HG02623 (cell line): ENCODE results near the gene SLC12A7.
"Not testable (repeated sequence)": the region's sequence is repeated elsewhere in the genome, so short reads cannot be mapped to it uniquely, and the experiment has no call there.

Experiments used
- ATAC-seq: cut with Tn5 transposase; IDR thresholded peaks from one replicate; pipeline ENCODE4 v1.9.1; 2021; ENCODE audit warnings: moderate library complexity; ENCODE audit not compliant: unreplicated experiment

The SLC12A7 gene

GRCh38 chr5:1027631-1028441 lies 84.0 kb downstream of the SLC12A7 start:
- ATAC-seq: no peak

GRCh38 chr5:1026700-1027621 lies 84.9 kb downstream of the SLC12A7 start:
- no peak for ATAC-seq

GRCh38 chr5:1021969-1022336 lies 89.9 kb downstream of the SLC12A7 start:
- not testable (repeated sequence) for ATAC-seq

DNA sequence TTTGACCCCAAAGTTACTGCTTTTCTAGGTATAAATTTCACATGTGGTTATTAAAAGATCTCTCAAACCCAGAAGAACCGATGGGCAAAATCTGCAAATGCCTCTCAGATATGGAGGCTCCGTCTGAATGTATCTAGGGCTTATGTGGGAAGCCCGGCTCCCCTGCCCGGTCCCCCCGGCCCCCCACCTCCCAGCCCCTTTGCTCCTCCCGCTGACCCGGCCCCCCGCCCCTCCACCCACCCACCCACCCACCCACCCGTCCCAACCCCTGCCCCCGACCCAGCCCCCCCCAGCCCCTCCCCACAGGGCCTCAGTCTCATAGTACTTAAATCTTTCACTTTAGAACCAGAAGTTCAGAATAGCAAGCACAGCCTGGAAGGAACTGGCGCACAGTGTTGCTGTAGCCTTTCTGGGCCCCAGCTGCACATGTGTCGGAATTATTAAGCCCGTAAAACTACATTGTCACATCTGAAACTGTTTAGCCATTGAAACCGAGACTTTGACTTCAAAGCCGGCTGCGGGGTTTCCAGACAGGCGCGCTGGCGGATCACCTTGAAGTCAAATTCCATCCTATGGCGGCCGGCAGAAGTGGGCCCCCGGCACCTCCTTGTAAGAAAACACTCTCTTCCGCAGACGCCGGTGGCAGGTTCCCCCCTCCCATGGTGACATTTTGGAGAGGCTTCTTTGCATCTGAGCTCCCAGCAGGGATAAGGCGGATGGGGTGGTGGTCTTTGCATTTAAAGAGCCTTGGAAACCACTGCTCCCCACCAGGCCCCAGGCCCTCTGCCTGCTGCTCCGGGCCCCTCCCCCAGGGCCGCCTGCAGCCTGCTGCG lies 90.5 kb downstream of the SLC12A7 start:
- no peak for ATAC-seq

- no peak for ATAC-seq
These were observed 91.4 kb downstream of the SLC12A7 start for GRCh38 chr5:1020452-1020961.

DNA sequence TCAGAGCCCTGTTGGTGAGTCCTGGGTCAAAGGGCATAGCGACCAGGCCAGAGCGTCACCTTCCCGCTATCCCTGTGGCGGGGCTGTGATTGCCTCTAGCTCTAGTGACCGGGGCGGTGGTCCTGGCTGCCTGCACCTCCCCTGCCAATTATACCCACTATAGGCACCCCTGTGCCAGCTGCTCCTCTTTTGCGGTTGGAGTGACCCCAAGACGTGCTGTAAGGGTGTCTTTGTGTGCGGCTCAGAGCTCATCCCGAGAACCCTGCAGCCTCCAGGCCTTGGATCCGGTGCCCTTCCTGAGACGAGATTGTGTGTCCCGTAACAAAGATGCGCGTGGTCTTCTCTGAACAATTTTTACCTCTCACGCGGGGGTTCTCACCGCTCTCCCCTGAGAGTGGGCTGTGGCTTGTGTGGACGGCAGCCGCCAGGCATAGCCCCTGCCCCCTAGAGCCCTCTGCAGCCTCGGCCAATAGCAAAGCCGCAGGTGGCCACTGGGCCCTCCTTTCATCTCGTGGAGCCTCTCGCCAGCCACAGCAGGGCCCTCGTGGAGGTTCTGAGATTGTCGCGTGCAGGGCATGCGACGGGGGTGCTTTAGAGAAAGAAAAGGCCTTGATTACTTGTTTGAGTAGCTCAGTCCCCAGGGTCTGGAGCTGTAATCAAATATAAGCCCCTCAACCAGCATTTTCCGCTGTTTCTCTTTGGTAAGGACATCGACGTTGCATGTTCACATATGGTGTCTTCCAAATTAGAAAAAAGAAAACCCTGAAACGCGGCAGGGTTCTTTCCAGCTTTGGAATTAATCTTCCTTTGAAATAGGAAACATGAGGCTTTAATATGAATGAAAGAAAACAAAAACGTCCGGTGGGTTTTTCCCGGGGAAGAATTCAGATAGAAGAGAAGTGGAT lies 92.6 kb downstream of the SLC12A7 start:
- no peak for ATAC-seq

- ATAC-seq: no peak
These were observed 93.3 kb downstream of the SLC12A7 start for GRCh38 chr5:1018596-1018995.

DNA sequence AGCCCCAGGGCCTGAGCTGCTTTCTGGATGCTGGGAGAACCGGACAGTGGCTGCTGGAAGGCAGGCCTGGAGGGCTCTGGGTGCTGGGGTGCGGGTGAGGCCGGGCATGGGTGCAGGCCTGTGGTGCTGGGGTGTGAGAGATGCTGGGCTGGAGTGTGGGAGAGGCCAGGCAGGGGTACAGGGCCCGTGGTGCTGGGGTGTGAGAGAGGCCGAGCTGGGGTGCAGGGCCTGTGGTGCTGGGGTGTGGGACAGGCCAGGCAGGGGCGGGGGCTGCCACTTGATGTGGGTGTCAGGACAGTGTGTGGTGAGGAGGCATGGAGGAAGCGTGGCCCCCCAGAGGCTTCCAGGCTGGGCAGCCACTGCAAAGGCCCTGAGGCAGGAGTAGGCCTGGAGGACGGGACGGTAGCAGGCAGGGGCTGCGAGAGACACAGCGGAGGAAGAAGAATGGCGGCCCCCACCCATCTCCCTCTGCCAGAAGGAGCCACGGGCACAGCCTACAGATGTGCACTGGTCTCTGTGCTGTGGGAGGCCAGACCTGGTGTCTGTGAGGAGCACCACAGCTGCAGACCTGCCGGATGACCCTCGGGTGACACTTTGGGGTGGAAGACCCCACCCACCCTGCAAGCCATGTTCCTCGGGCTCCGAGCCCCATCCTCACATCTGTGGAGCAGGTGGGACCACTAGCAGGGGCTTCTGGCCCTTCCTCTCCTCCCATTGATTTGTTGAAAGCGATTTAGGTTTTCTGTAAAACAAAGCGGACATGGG lies 94.0 kb downstream of the SLC12A7 start:
- ATAC-seq: no peak

GRCh38 chr5:1017056-1017455 lies 94.8 kb downstream of the SLC12A7 start:
- ATAC-seq: no peak

DNA sequence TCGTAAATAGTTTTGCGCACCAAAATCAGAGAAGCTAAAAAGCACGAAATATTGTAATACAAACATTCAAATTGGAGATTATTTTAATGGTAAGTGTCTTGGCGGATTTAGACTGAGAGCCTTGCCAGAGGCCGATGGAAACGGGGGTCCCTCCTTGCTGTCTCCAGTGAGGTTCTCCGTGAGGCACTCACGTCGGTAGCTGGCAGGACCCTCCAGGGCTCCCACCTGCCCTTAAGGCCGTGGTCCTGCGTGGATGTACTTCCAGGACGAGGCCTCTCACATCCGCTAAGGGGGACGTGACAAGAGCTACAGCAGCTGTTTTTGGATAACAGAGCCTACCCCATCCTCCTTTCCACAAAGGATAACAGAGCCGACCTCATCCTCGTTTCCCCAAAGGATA lies 95.4 kb downstream of the SLC12A7 start:
- ATAC-seq: no peak

DNA sequence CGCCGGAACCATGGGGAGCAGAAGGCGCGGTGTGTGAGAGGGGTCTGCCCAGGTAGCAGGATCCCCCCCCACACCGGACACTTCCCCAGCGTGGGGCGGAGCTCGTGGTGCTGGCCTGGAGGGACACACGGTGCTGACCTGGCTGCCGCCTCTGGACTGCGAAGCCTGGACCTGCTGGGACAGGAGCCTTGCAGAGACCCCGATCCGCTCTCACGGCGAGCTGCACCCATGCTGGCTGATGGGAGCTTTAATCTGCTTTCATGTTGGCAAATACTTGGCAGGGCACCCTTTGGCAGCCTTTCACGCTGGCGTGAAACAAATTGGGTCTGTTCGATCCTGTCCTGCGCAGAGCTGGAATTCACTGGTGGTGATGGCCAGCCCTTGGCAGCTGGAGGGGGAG lies 95.8 kb downstream of the SLC12A7 start:
- no peak for ATAC-seq

- no peak for ATAC-seq
These were observed 96.4 kb downstream of the SLC12A7 start for GRCh38 chr5:1015507-1015906.

DNA sequence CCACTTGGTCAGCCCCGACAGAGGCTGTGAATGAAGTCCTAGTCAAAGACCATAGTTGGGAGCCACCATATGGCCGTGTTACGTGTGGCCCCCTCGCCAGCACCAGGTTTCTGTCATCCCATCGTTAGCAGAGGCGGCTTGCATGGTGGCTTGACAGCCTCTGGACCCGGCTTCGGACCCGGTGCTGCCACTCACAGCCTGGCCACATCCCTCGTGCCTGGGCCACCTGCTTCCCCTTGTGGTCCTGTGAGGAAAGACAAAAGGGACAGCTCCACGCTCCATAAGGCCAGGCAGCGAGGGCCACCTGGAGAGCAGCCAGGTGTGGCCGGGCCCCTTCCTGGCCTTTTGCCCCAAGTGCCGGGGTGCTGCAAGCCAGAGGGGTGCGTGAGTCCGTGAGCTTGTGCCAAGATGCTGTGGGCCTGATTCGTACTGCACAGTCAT lies 97.1 kb downstream of the SLC12A7 start:
- no peak for ATAC-seq

GRCh38 chr5:1014346-1014745 lies 97.5 kb downstream of the SLC12A7 start:
- no peak for ATAC-seq

DNA sequence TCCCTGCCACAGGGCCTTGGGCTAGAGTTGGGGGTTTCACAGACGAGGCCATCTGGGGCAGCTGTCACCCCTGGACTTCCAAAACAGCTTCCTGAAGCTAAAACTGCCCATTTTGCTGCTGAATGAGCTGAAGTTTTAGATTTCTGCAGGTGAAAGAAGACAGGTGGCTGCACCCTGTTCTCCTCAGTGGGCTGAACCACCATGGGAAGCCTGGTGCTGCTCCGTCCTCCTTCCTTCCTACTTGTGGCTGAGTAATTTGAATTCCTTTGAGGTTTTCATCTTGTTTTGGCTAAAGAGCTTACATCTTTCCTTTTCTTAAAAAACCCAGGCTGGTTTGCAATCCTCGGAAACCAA lies 97.9 kb downstream of the SLC12A7 start:
- no peak for ATAC-seq

- ATAC-seq: no peak
These were observed 98.5 kb downstream of the SLC12A7 start for GRCh38 chr5:1013238-1013947.

DNA sequence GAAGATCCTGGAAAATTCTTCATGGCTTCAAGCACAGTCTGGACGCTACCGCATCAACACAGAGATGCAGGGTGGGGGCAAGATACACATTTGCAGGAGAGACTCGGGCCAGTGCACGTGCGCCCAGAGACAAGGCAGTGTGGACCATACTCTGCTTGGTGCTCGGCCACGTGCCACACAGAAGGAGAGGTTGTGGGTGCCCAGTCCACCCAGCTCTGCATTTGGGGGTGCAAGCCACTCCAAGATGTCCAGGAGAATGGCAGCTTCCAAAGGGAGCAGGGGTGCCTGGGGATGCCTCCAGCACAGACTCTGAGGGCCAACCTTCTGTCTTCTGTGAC lies 99.0 kb downstream of the SLC12A7 start:
- ATAC-seq: no peak

DNA sequence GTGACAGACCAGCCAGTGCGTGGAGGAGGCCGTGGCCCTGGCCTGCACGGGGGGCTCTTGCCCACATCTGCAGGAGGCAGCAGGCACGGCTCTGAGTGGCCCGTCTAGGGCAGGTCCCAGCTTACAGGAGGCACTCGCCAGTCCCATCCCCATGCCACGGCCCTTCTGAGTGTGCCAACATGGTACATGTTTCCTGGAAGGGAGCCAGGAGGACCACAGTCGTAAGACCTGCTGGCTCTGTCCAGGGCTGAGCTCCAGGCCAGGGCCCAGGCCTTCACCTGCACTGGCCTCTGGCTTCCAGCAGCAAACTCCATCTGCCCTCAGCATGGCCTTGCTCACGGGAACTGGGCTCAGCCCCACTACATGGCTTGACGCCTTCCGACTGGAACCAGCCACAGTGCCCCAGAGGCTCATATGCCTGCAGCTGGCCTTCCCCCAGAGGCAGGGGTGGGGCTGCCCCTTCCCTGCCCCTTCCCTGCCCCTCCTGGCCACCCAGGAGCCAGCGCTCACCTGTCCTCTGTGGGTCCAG lies 99.5 kb downstream of the SLC12A7 start:
- no peak for ATAC-seq
